ENCODE results near the gene S100A11.

S100A11 gene

DNA sequence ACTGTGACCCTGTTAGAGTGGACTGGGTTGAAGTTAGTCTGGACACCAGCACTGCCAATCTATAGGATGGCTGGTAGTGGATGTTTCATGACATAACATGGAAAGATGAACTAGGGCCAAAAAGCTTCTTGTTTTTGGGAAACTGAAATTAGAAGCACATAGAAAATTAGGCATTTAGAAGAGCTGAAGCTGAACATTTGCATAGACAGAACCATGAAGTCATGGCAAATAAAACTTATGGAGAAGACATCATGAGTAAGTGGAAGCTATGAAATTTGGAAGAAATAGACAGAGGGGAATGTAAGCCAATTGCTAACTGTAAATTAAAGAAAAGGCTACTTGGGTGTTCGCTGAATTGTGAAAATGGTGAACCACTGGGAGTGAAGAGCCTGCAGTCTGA is 2.7 kb upstream of the S100A11 start:
- H3K4me3 ChIP-seq (ENCODE audit: low read depth, low read length): no peak overlapping the region
- TF ChIP-seq, protein P1, sequence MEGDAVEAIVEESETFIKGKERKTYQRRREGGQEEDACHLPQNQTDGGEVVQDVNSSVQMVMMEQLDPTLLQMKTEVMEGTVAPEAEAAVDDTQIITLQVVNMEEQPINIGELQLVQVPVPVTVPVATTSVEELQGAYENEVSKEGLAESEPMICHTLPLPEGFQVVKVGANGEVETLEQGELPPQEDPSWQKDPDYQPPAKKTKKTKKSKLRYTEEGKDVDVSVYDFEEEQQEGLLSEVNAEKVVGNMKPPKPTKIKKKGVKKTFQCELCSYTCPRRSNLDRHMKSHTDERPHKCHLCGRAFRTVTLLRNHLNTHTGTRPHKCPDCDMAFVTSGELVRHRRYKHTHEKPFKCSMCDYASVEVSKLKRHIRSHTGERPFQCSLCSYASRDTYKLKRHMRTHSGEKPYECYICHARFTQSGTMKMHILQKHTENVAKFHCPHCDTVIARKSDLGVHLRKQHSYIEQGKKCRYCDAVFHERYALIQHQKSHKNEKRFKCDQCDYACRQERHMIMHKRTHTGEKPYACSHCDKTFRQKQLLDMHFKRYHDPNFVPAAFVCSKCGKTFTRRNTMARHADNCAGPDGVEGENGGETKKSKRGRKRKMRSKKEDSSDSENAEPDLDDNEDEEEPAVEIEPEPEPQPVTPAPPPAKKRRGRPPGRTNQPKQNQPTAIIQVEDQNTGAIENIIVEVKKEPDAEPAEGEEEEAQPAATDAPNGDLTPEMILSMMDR (conservative IDR thresholded peaks at IDR 0.05; ENCODE audit: low read depth, low read length): no peak
- no peak for DNase-seq (ENCODE audit: low read depth)

DNA sequence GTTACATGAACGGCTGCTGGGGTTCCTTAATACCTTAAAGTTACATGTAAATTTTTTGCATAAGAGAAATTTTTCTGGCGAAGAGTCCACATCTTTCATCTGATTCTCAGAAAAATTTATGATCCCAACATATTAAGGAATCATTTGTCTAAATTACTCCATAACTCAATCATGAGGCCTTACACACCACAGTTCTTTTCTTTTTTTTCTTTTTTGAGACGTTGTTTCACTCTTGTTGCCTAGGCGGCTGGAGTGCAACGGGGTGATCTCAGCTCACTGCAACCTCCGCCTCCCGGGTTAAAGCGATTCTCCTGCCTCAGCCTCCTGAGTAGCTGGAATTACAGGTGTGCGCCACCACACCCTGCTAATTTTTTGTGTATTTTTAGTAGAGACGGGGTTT is 2.1 kb upstream of the S100A11 start:
- no peak for DNase-seq (ENCODE audit: low read depth)
- TF ChIP-seq, protein P1 (conservative IDR thresholded peaks at IDR 0.05; ENCODE audit: low read depth, low read length): no peak
- no peak overlapping the region for H3K4me3 ChIP-seq (ENCODE audit: low read depth, low read length)

DNA sequence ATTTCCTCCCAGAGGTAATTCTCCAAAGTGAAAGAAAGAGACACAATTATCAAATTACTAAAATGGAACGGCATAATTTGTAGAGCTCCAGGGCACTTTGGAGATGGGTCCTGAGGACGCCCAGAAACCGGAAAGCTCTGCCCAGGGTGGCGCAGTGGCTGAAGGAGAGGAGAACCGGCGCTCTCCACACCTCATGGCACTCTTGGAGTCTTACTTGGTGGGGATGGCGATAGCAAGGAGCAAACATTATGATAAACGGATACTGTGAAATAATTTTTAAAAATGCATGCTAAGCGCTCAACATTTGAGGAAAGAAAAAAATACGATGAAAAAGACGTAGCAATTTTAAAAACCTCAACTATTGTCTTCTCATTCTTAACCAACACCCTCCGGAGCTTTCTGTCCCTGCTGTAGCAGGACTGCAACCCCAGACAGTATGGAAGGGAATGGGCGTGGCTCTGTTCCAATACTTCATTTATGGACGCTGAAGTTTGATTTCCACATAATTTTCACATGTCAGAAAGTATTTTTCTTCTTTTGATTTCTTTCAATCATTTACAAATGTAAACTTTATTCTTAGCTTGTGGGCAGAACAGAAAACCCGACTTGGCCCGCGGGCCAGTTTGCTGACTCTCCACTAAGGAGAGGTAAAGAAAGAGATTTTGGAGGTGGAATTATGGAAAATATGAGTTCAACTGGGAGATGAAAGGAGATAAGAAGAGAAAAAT is 1.1 kb downstream of the S100A11 start:
- DNase-seq (ENCODE audit: low read depth): peak; percentile 42
- H3K4me3 ChIP-seq (ENCODE audit: low read depth, low read length): peak overlapping the region; percentile 85
- TF ChIP-seq, protein P1 (conservative IDR thresholded peaks at IDR 0.05; ENCODE audit: low read depth, low read length): no peak

DNA sequence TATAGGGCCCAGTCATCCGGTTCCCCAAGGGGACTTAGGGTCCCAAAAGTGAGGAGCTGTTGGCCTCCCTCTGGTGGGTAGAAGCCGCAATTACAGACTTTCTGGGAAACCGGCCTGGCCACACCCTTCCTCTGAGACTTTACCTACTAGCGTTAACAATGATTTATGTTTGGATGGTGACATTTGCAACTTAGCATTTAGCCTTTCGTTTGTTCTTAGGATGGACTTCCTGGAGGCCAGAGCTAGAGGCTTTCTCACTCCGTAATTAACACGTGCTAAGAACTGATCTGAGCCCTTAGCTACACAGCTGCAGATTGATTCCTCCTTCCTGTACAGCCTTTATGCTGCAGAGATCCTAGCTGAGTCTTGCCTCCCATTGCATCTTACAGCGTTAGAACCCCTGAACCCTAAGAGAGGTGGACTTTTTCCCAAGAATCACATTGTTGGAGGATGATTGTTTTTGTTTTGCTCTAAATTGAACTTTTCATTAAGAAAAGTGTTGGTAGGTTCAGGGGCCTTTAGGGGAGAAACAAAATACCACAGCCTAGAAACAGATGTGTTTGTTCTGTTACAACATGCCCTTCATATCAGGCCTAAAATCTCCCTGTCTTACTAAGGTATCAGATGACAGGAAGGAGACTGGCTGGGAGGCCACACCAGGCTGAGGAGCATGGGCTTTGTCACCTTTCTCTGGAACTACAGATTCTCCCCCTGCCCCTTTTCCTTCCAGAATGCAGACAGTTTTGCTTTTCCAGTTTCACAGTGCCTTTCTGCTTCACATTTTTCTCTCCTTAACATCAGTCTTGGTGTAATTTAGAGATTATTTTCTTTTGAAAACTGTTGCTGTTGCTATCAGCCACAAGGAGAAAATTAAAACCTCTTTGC is 1.9 kb downstream of the S100A11 start:
- DNase-seq (ENCODE audit: low read depth): peak; percentile 77
- H3K4me3 ChIP-seq (ENCODE audit: low read depth, low read length): peak overlapping the region; percentile 85

DNA sequence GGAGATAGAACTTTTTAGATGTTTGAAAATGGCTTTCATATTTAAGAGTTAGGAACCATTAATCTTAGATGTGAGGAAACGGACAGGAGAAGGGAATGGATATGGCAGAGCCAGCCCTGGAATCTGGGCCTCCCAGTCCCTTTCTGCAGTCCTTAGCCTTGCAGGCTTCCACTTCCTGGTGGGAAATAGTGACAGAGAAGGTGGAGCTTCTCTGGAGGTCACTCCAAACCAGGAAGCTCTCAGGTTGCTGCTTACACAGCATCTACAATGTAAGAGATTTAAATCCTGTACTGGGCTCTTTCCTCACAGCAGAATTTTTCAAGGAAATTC is 2.5 kb downstream of the S100A11 start:
- TF ChIP-seq, protein P1 (conservative IDR thresholded peaks at IDR 0.05; ENCODE audit: low read depth, low read length): no peak
- DNase-seq (ENCODE audit: low read depth): no peak
- peak overlapping the region; percentile 85 for H3K4me3 ChIP-seq (ENCODE audit: low read depth, low read length)

More for the DNA sequence above, 1.9 kb downstream of the S100A11 start:
- TF ChIP-seq, protein P1 (conservative IDR thresholded peaks at IDR 0.05; ENCODE audit: low read depth, low read length): peak; percentile 82

DNA sequence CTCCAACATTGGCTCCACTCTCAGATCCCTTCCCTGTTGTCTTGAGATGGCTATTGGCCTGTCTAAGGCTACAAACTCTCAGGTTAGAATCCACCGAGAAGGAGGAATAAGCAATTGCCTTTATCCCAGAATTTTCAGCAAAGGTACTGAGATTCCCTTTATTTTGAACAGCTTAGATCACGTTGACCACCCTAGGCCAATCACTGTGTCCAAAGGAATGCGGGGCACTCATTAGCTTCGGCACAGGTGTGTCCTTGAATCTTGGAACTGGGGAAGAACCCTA is 6.9 kb downstream of the S100A11 start:
- H3K4me3 ChIP-seq (ENCODE audit: low read depth, low read length): no peak overlapping the region
- DNase-seq (ENCODE audit: low read depth): no peak
- TF ChIP-seq, protein P1 (conservative IDR thresholded peaks at IDR 0.05; ENCODE audit: low read depth, low read length): no peak

Data from choroid plexus epithelial cell (primary cell).